Measurements from ENCODE around the gene NPTXR. TPM values are rescaled to one million over a fixed set of nuclear protein-coding genes. Genes with fewer than 3 reads are reported as not detected.

The NPTXR gene
- total and polyA plus RNA-seq, 2 donors (not counting 1 experiment from before 2014, with no cell fraction given), result 1.0 to 2.0 TPM

DNA sequence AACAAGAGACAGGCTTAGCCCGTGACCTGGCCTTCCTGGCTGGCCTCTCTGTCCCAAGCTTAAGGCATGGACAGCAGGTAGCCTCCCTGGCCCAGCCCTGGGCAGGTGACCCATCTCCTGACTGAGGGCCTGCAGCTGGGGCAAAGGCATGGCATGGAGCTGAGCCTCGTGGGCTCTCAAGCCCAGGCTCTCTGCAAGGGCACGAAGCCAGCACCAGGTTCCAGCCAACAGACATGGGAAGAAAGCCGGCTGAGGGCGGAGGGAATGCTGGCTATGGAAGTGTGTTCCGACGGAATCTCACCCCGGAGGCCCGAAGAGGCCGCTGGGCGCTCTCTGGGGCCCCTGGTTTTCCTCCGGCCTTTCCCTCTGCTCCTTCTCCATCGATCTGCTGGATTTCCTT lies 62.8 kb downstream of the NPTXR start:
- Histone ChIP-seq H3K4me1 (ENCODE audit: control insufficient read depth, extremely low read depth, insufficient read depth, low read length) (no peaks in the 10 kb centered on the region), H3K27me3 (ENCODE audit: control insufficient read depth, insufficient read depth, low read length) (no peaks in the 10 kb centered on the region), H3K9ac (ENCODE audit: insufficient read depth, low read length) (no peak overlapping the region), H3K4me2 (ENCODE audit: extremely low read depth, insufficient read depth, low read length) (no peak overlapping the region), H3K9me3 (ENCODE audit: control insufficient read depth, insufficient read depth, low read depth, low read length) (no peaks in the 10 kb centered on the region), H3K79me2 (ENCODE audit: control insufficient read depth, insufficient read depth, low read length) (no peaks in the 10 kb centered on the region), H2AFZ (ENCODE audit: low read length) (no peak overlapping the region), H3K4me3 (replicated peaks in 1 of 4; ENCODE audit: control extremely low read depth in 1 of 4, insufficient read depth in 1 of 4, low read depth in 3 of 4, low read length in 4 of 4) (no peak overlapping the region), H3K27ac (ENCODE audit: insufficient read depth, low read length) (no peak overlapping the region), H3K36me3 (ENCODE audit: control insufficient read depth, insufficient read depth, low read length) (peaks cover 2% of the 10 kb centered on the region), H4K20me1 (ENCODE audit: control insufficient read depth, extremely low read depth, insufficient read depth, low read length) (no peaks in the 10 kb centered on the region)
- DNase-seq (ENCODE audit: low read depth in 2 of 2), result no peak
- TF ChIP-seq, protein P1, sequence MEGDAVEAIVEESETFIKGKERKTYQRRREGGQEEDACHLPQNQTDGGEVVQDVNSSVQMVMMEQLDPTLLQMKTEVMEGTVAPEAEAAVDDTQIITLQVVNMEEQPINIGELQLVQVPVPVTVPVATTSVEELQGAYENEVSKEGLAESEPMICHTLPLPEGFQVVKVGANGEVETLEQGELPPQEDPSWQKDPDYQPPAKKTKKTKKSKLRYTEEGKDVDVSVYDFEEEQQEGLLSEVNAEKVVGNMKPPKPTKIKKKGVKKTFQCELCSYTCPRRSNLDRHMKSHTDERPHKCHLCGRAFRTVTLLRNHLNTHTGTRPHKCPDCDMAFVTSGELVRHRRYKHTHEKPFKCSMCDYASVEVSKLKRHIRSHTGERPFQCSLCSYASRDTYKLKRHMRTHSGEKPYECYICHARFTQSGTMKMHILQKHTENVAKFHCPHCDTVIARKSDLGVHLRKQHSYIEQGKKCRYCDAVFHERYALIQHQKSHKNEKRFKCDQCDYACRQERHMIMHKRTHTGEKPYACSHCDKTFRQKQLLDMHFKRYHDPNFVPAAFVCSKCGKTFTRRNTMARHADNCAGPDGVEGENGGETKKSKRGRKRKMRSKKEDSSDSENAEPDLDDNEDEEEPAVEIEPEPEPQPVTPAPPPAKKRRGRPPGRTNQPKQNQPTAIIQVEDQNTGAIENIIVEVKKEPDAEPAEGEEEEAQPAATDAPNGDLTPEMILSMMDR (conservative IDR thresholded peaks at IDR 0.05 in 1 of 2, IDR thresholded peaks at IDR 0.05 in 1 of 2; ENCODE audit: low read depth in 1 of 2, low read length in 2 of 2), result no peak
- TF ChIP-seq EZH2 (IDR thresholded peaks at IDR 0.05; ENCODE audit: low read length, missing control alignments), result no peak

DNA sequence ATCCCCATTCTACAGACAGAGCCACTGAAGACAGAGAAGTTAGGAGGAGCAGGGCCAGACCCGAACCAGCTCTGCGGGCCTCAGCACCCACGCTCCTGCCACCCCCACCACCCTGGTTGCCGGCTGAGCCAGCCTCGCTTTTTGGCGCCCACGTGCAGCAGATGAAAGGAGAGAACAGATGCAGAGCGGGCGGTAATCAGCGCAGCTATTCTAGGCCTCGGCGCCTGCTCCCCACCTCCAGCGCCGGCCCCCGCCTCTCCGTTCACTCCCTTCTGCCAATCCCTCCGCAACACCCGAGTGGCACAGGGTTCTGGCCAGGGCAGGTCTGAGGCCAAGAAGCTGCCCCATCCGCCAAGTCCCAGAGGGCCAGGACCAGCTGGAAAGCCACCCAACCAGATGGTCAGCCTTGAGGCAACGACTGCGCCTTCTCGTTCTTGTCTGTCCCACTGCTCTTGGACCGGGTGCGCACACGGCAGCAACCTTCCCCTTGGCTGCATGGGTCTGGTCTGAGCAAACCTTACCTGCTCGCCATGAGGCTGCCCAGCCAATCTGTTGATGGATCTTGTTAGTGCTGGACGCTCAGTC lies 66.6 kb downstream of the NPTXR start:
- no peak for TF ChIP-seq EZH2 (IDR thresholded peaks at IDR 0.05; ENCODE audit: low read length, missing control alignments)
- TF ChIP-seq, protein P1 (conservative IDR thresholded peaks at IDR 0.05 in 1 of 2, IDR thresholded peaks at IDR 0.05 in 1 of 2; ENCODE audit: low read depth in 1 of 2, low read length in 2 of 2), result no peak
- H3K27ac ChIP-seq (ENCODE audit: insufficient read depth, low read length), result no peak overlapping the region
- no peaks in the 10 kb centered on the region for H3K4me1 ChIP-seq (ENCODE audit: control insufficient read depth, extremely low read depth, insufficient read depth, low read length)
- no peak overlapping the region for H3K9ac ChIP-seq (ENCODE audit: insufficient read depth, low read length)
- no peak overlapping the region for H3K4me3 ChIP-seq (replicated peaks in 1 of 4; ENCODE audit: control extremely low read depth in 1 of 4, insufficient read depth in 1 of 4, low read depth in 3 of 4, low read length in 4 of 4)
- H4K20me1 ChIP-seq (ENCODE audit: control insufficient read depth, extremely low read depth, insufficient read depth, low read length), result no peaks in the 10 kb centered on the region
- H3K9me3 ChIP-seq (ENCODE audit: control insufficient read depth, insufficient read depth, low read depth, low read length), result no peaks in the 10 kb centered on the region
- no peak overlapping the region for H3K4me2 ChIP-seq (ENCODE audit: extremely low read depth, insufficient read depth, low read length)
- H3K79me2 ChIP-seq (ENCODE audit: control insufficient read depth, insufficient read depth, low read length), result no peaks in the 10 kb centered on the region
- peaks cover 2% of the 10 kb centered on the region for H3K36me3 ChIP-seq (ENCODE audit: control insufficient read depth, insufficient read depth, low read length)
- H2AFZ ChIP-seq (ENCODE audit: low read length), result no peak overlapping the region
- no peak for DNase-seq (ENCODE audit: low read depth in 2 of 2)
- no peaks in the 10 kb centered on the region for H3K27me3 ChIP-seq (ENCODE audit: control insufficient read depth, insufficient read depth, low read length)

DNA sequence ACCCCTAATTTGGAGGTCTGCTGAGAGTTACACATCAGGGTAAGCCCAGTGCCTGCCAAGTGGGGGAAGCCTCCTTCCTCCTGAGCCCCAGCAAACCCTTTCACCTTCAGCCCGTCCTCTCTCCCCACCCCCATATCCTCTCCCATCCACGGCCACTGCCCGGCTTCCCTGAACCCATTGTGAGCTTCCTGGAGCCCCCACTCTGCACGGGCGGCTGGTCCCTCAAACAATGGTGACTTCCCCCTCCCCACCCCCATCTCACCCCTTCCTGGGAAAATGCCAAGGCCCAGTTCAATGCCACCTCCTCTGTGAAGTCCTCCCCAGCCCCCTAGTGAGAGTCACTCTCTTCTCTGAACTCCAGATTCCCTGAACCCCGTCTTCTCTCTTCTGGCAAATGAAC lies 67.7 kb downstream of the NPTXR start:
- no peak overlapping the region for H2AFZ ChIP-seq (ENCODE audit: low read length)
- no peak overlapping the region for H3K4me3 ChIP-seq (replicated peaks in 1 of 4; ENCODE audit: control extremely low read depth in 1 of 4, insufficient read depth in 1 of 4, low read depth in 3 of 4, low read length in 4 of 4)
- TF ChIP-seq, protein P1 (conservative IDR thresholded peaks at IDR 0.05 in 1 of 2, IDR thresholded peaks at IDR 0.05 in 1 of 2; ENCODE audit: low read depth in 1 of 2, low read length in 2 of 2), result no peak
- no peak for TF ChIP-seq EZH2 (IDR thresholded peaks at IDR 0.05; ENCODE audit: low read length, missing control alignments)
- no peaks in the 10 kb centered on the region for H3K27me3 ChIP-seq (ENCODE audit: control insufficient read depth, insufficient read depth, low read length)
- H3K9me3 ChIP-seq (ENCODE audit: control insufficient read depth, insufficient read depth, low read depth, low read length), result no peaks in the 10 kb centered on the region
- H3K27ac ChIP-seq (ENCODE audit: insufficient read depth, low read length), result no peak overlapping the region
- no peak for DNase-seq (ENCODE audit: low read depth in 2 of 2)
- peaks cover 2% of the 10 kb centered on the region for H3K36me3 ChIP-seq (ENCODE audit: control insufficient read depth, insufficient read depth, low read length)
- no peaks in the 10 kb centered on the region for H4K20me1 ChIP-seq (ENCODE audit: control insufficient read depth, extremely low read depth, insufficient read depth, low read length)
- no peak overlapping the region for H3K4me2 ChIP-seq (ENCODE audit: extremely low read depth, insufficient read depth, low read length)
- H3K79me2 ChIP-seq (ENCODE audit: control insufficient read depth, insufficient read depth, low read length), result no peaks in the 10 kb centered on the region
- no peaks in the 10 kb centered on the region for H3K4me1 ChIP-seq (ENCODE audit: control insufficient read depth, extremely low read depth, insufficient read depth, low read length)
- no peak overlapping the region for H3K9ac ChIP-seq (ENCODE audit: insufficient read depth, low read length)
